Nephron (organoid): ENCODE data around the gene COMMD7.

Experiments used
- H3K27ac Mint-ChIP-seq, 3 experiments: 2 replicates each; pipeline ENCODE4 v1.8.0; 2020; ENCODE audit warnings: mixed read lengths in 3 of 3, mild to moderate bottlenecking in 2 of 3, moderate library complexity in 1 of 3
- H3K27me3 Mint-ChIP-seq: 2 replicates; pipeline ENCODE4 v1.8.0; 2021; ENCODE audit warnings: low read depth, mild to moderate bottlenecking, moderate library complexity, mixed read lengths
- H3K36me3 Mint-ChIP-seq: 2 replicates; pipeline ENCODE4 v1.8.0; 2020; ENCODE audit warnings: low read depth, mixed read lengths
- H3K4me1 Mint-ChIP-seq: 2 replicates; pipeline ENCODE4 v1.8.0; 2020; ENCODE audit warnings: mixed read lengths
- H3K4me3 Mint-ChIP-seq, 3 experiments: 2 replicates each; pipeline ENCODE4 v1.8.0; 2020; ENCODE audit warnings: mild to moderate bottlenecking in 3 of 3, mixed read lengths in 3 of 3, moderate library complexity in 2 of 3
- H3K9me3 Mint-ChIP-seq: 2 replicates; pipeline ENCODE4 v1.8.0; 2020; ENCODE audit warnings: mixed read lengths
- CTCF ChIP-seq, 3 experiments: fragments of 200-600 bp; sonication (generic); IDR thresholded peaks; one replicate each; pipeline ENCODE4 v1.5.0; 2021; ENCODE audit warnings: antibody characterized with exemption in 3 of 3; ENCODE audit not compliant: unreplicated experiment in 3 of 3

Gene COMMD7

GRCh38 chr20:32675223-32675975, 67.9 kb downstream of the COMMD7 start:
- Mint-ChIP-seq H3K4me1 (peaks cover under 1% of the 10 kb centered on the region), H3K36me3 (no peaks in the 10 kb centered on the region), H3K27ac (no peak overlapping the region), H3K9me3 (no peaks in the 10 kb centered on the region), H3K4me3 (no peak overlapping the region), H3K27me3 (peaks cover 3% of the 10 kb centered on the region)
- no peak for TF ChIP-seq CTCF (IDR thresholded peaks at IDR 0.05; ENCODE audit: unreplicated experiment in 3 of 3)

DNA sequence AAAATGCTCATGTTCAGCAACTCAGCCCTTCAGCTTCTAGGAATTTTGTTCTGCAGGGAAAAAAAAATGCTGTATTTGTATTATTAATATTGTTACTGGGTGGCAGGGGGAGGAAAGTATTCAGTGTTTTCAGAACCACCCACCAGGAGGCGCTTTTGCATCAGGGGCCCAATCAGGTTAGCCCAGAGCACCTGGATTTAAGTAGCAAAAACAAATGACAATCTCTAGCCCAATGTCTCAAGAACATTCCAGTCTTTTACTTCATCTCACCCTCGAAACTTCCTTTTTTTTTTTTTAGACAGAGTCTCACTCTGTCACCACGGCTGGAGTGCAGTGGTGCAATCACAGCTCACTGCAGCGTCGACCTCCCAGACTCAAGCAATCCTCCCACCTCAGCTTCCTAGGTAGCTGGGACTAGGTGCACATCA, 68.9 kb downstream of the COMMD7 start:
- H3K4me1 Mint-ChIP-seq = no peaks in the 10 kb centered on the region
- H3K9me3 Mint-ChIP-seq = no peaks in the 10 kb centered on the region
- no peak overlapping the region for H3K4me3 Mint-ChIP-seq
- peak overlapping the region in 1 of 3 experiments; percentile 26 for H3K27ac Mint-ChIP-seq
- TF ChIP-seq CTCF (IDR thresholded peaks at IDR 0.05; ENCODE audit: unreplicated experiment in 3 of 3) = peak; percentile 47 to 61 (median 56)
- H3K36me3 Mint-ChIP-seq = no peaks in the 10 kb centered on the region
- peaks cover 3% of the 10 kb centered on the region for H3K27me3 Mint-ChIP-seq

DNA sequence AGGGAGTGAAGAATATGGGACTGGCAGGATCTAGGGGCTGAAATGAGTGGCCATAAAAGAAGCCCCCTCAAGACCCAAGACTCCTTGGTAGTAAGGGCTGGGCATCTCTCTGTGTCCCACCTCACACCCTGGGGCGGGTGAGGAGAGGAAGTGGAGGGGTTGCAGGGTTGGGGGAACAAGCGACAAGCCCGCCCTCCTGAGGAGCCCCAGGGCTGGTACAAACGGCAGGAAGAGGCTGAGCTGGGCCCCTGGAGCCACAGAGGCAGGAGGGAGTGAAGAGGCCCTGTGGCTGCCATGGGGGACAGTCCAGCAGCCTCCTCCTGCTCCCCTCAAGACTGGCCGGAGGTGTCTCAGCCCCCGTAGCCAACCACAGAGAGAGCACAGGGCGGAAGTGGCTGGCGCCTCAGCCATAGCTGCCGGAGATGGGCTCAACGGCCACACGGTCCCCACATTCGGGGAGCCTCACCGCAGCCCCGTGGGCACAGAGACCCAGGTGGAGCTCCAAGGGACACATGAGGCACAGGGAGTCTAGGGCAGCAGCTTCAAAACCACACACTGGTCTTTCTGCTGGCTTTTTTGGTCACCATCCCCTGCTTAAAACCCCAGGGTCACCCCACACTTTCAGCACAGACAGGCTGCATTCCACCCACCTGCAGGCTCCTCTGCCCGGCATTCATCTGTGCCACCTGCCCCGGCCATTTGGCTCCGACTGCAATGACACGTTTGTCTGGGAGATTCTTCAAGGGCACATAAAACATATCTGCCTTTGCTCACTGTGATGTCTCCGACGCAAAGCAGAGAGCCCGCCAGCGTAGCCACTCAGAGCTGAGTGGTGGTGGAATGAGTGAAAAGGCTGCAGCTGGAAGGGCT, 70.0 kb downstream of the COMMD7 start:
- H3K27ac Mint-ChIP-seq = peak overlapping the region in 1 of 3 experiments; percentile 62
- no peaks in the 10 kb centered on the region for H3K9me3 Mint-ChIP-seq
- H3K36me3 Mint-ChIP-seq = no peaks in the 10 kb centered on the region
- no peaks in the 10 kb centered on the region for H3K4me1 Mint-ChIP-seq
- peaks cover 3% of the 10 kb centered on the region for H3K27me3 Mint-ChIP-seq
- no peak overlapping the region for H3K4me3 Mint-ChIP-seq
- TF ChIP-seq CTCF (IDR thresholded peaks at IDR 0.05; ENCODE audit: unreplicated experiment in 3 of 3) = no peak

GRCh38 chr20:32672394-32672981, 70.8 kb downstream of the COMMD7 start:
- H3K27me3 Mint-ChIP-seq = peaks cover 3% of the 10 kb centered on the region
- H3K9me3 Mint-ChIP-seq = no peaks in the 10 kb centered on the region
- no peak for TF ChIP-seq CTCF (IDR thresholded peaks at IDR 0.05; ENCODE audit: unreplicated experiment in 3 of 3)
- H3K27ac Mint-ChIP-seq = peak overlapping the region in 1 of 3 experiments; percentile 62
- no peaks in the 10 kb centered on the region for H3K4me1 Mint-ChIP-seq
- H3K36me3 Mint-ChIP-seq = no peaks in the 10 kb centered on the region
- no peak overlapping the region for H3K4me3 Mint-ChIP-seq

DNA sequence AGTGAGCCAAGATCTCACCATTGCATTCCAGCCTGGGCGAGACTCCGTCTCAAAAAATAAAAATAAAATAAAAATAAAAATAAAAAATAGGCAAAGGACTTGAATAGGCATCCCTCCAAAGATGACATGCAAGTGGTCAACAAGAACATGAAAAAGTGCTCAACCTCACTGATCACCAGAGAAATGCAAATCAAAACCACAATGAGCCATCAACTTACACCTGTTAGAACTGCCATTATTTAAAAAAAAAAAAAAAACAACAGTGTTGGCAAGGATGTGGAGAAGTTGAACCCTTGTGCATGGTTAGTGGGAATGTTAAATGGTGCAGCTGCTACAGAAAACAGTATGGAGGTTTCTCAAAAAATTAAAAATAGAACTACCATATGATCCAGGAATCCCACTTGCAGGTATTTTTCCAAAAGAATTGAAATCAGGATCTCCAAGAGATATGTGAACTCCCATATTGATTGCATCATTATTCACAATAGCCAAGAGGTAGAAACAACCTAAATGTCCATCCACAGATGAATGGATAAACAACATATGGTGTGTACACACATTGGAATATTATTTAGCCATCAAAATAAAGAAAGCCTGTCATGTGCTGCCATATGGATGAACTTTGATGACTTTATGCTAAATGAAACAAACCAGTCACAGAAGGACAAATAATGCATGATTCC, 72.4 kb downstream of the COMMD7 start:
- no peak for TF ChIP-seq CTCF (IDR thresholded peaks at IDR 0.05; ENCODE audit: unreplicated experiment in 3 of 3)
- Mint-ChIP-seq H3K4me3 (no peak overlapping the region), H3K36me3 (no peaks in the 10 kb centered on the region), H3K27ac (no peak overlapping the region), H3K27me3 (peaks cover 3% of the 10 kb centered on the region), H3K4me1 (no peaks in the 10 kb centered on the region), H3K9me3 (no peaks in the 10 kb centered on the region)
